Activated T-cell treated with anti-CD3 and anti-CD28 coated beads, Interleukin-2, amount 50 U/mL, for 1 hour (primary cell): ENCODE data around the gene CABCOCO1.

Experiments
- DNase-seq: peaks from one replicate; pipeline ENCODE4 v3.0.0-alpha.2; 2020

The CABCOCO1 gene

GRCh38 chr10:61757525-61758397 is 95.0 kb downstream of the CABCOCO1 start:
- no peak for DNase-seq

DNA sequence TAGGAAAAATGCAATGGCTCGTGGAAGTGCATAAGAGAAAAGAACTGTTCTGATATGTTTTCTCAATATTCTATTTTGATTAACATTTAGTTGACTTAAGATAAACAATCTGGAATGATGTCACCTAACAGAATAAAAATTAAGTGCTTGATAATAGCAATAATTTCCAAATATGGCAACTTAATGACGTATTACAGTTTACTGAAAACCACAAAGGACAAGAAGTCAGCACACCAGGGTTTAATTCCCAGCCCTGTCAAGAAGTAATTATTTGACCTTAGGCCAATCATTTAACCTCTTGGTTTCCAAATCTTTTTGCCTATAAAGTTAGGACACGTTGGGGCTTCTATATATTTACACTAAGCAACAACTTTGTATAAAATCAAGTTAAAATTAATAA is 95.7 kb downstream of the CABCOCO1 start:
- DNase-seq = no peak

DNA sequence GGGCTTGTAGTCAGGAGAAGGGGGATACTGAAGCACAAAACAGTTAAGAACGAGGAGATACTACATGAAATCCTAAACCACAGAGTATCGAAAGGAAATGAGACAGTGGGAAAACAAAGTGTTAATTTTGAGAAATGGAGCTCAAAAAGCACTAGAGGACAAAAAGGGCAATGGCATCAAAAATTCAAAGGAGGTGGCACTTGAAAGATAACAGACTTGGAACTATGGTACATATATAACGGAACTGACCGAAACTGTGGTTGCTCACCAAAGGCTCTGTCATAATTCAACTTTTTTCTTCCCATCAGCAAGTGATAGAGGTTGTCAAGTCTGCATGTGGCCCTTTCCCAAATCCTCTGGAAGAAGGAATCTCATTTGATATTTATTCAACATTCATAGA is 97.0 kb downstream of the CABCOCO1 start:
- DNase-seq = no peak

DNA sequence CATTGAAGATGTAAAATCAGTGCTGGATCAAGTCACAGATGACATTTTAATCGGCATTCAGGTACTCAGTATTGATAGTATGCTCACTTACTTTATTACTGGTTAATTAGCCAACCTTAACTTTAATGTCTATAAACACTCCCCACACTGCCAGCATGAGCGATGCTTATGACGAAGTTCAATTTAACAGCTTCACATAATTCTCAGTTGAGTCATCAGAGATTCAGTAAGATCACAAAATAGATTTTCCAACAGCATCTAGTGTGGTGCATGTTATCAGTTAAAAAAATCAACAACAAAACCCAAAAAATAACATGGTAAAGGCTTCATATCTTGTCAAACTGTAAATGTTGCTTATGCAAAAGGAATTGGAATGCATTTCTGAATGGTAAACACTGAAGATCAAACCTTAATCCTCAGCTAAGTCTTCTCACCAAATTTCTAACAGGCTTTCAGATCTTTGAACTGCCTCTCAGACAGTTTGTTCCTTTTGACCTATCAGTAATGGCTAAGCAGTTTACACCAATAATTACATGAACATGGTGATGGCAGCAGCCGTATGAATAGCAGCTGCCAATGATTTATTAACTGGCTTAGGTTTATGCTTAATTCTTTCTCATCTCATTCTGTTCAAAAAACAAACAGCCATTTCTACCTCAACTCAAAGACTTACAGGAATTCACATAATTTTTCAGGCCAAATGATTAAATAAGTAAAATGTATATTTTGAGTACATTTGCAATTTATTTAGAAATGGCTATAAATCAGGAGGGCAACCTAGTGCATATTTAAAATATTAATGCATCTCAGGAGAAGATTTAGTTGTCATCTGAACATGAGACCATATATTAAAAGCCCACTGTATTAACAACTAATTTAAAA is 98.5 kb downstream of the CABCOCO1 start:
- no peak for DNase-seq

- DNase-seq = no peak
Observed at GRCh38 chr10:61761825-61762217, 99.1 kb downstream of the CABCOCO1 start.

DNA sequence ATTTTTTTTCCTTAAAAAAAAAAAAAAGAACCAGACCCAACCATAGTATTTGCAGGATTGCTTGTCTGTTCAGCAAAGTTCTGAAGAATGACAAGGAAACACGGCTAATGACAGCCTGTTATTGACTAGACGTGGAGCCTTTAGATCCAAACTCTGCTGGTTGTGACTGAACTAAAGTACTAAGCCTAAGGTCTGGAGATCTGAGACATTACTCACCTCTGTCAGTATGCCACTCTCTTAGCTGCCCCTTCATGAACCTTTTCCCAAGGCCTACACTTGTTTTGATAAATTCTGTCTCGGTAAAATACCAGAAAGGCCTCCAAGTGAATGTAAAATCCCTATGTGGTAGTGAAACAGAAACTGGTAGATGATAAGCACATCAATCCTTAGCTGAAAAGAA is 101.0 kb downstream of the CABCOCO1 start:
- no peak for DNase-seq

DNA sequence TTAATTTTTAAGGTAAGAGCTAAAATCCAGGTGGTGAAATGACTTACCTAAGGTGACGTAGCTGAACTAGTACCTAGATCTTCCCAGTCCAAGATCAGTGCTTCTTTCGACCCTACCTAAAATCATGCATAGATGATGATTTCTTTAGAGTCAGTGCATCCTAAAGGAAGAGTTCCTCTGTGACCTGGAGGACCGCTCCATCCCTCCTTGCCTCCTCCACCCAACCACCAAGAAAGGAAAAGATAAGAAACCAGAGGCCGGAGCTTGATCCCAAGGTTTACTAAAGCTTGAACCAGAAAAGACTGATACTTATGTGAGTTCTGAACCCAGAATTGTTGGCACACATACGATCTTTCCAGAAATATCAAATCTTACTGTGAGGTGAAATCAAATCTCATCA is 101.8 kb downstream of the CABCOCO1 start:
- DNase-seq = no peak

DNA sequence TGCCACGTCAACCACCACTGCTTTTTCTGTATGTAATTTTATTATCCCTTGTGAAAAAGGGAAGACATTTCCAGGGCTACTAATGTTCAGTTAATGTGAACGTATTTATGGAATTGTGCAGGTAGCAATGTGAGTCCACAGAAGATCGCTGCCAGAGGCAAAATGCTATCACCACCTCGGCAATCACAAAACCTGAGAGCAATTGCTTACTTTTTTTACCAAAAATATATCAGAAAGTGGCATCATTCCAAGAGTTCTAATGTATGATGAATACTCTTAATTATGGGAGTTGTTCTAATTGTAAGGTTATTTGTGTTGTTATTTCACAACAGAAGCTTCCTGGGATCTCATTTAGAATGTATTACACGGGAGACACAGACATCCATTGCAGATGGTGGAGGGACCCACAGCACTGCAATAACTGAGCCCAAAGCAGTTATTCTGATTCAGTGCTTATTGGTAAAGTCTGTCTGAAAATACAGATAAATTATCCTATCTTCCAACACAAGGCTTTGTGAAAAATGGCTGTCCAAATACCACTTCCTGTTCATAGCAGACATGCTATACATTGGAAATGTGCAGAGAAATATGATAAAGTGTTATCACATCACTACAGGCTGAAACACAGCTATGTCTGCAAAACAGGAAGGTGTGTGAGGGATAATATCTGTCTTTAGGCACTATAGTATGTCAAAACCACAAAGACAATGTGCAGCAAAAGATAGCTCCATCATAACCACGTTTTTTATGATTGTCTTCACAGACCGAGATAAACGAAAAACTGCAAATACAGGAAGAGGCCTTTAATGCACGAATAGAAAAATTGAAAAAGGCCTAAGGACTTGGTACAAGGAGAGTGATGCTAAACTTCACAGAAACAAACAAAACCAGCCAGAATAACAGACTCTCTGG is 102.7 kb downstream of the CABCOCO1 start:
- DNase-seq = no peak

- no peak for DNase-seq
Observed at GRCh38 chr10:61766927-61767326, 104.2 kb downstream of the CABCOCO1 start.

DNA sequence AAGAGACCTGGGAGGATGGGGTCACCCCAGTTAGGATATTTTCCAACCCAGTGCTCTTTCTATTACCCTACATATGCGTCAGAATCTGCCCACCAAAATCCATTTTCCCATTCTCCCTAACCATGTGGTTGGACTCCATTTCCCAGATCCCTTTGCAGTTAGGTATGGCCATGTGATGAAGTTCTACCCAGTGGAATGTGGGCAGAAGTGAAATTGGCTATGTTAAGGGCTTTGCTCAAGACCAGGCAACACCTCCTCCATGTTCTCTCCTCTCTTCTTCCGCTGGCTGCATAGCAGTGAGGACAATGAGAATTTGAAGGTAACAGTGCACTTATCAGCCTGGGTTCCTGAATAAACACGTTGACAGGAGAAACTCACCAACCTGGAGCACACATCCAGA is 111.3 kb downstream of the CABCOCO1 start:
- no peak for DNase-seq

DNA sequence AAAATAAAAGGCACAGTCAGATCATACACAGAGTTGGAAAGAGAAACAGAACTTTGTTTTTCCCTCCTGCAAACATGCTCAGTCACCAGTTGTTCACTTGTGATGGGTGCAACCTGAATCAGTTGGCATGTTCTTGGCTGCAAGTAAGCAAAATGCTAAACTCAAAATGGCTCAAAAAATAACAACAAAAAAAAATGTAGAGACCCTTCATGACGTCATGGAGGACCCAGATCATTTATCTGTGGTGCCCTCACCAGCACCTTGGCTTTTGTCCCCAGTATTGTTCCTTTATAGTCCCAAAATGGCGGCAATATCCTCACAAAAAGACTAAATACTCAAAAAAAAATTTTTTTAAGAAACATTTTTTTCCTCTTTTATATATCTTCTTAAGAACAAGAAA is 112.4 kb downstream of the CABCOCO1 start:
- DNase-seq = no peak

DNA sequence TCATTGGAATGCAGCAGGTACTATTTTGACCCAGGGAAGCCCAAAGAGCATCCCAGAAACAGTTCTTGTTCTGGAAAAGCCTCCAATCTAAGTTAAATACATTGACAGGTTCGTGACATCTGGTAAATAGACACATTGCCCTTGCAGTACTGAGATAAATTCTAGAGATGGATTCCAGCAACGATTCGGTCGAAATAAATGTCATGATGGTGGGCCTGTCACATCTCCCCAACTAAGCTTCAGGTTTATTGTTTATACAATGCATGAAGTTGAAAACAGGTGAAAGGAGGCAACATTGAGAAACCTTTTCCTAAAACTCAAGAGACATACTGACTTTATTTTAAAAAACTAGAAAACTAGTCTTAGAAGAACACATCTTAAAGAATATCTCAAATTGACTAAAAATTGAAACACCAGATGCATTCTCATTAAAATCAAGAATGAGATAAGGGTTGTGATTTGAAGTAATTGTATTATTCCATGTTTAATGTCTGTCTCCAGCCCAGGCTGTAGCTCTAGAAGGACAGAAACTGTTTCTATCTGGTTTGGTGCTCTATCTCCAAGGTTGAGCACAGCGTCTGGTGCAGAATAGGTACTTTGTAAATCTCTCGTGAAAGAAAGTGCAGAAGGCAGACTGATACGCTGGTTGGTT is 114.0 kb downstream of the CABCOCO1 start:
- no peak for DNase-seq

DNA sequence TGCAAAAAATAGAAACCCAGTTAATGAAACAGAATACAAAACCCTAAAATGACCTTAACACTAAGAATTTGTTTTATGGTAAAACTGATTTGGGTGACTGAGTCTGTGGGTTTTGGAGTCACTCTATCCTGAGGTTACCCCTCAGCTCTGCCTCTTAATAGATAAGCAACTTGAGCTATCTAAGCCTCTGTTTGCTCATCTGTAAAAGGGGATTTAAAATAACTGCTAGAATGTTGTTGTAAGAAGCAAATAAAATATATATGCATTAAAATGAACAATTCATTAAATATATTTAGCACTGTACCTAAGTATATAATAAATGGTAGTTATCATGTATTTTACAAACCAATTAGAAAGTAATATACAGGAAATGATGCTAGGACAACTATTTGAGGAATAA is 115.4 kb downstream of the CABCOCO1 start:
- DNase-seq = no peak

- DNase-seq = no peak
Observed at GRCh38 chr10:61779276-61779675, 116.5 kb downstream of the CABCOCO1 start.

DNA sequence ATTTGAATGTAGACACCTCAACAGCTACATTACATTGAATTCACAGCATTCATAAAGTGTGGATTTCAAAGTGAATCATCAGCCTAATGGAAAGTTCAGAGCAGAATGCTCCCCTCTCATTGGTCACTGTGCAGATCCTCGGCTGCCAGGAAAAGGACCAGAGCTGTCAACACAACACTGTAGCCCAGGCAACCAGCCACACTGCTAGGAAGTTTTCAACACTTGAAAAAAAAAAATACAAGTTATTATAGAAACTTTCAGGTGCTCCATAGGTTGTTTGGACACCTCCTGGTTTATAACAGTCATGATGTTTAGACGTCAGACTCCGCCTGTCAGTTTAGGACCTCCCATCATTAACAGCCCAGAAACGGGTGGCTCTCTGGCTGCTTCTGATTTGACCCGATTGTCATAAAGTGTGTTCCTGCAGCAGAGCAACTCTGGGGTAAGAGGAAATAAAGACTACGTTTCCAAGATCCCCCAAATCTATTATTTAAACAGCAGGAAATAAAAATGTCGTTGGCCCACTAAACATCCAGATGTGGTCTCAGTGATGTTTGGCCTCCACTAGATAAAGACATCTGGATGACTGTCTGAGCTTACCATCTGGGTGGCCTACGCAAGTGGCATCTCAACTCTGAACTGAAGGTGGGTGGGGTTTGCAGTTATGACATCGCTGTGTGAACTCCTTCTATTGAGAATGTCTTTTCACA is 117.4 kb downstream of the CABCOCO1 start:
- no peak for DNase-seq

- DNase-seq = no peak
Observed at GRCh38 chr10:61780732-61781131, 118.0 kb downstream of the CABCOCO1 start.

DNA sequence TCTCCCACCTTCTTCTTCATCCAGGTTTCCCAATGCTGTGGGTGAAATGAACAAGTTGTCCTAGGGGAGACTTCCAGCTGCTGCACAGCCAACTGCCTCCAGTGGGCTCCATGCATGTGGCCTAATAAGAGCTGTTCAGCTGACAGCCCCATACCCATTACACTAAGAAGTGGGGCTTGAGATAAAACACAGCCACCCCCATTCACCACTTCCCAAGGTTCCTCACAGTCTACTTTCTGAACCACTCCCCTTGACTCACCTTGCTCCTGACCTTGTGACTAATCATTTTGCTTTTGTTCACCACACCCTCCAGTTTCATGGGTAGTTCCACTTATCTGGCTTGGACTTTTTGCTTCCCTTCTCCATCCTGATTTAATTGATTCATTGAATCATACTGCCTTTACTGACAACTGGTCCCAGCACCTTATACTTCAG is 119.3 kb downstream of the CABCOCO1 start:
- DNase-seq = no peak

DNA sequence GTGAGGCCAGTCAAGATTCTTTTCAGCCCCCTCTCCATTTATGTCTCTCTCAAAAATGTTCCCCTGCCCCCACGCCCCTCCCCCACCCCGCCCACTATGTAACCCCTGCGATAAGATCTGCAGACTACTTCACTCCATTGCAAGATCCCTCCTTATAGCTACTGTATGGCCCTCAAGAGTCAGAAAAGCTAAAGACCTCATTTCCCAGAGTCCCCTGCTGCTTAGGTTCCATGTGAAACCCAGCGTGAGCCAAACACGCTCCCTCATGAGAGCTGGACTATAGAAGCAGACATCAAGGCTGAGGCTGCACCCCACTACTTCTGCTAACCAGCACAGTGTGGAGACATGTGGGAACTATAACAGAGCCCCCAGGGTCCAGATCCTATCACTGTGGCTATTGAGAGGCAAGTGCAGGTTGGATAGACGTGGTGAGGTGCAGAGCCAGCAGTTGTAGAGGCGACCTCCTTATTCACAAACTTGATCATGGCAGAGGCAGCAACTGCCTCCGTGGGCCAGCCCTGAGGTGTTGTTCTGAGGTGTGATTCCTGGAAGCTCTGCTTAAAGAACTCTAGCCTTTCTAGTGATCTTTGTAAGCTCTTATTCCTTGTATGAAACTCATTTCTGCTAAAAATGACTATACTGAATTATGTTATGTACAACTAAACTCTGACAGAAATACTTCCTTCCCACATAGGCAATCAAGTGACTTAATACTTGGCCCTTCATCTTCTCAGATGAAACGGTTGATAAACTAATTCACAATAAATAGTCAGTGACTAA is 121.8 kb downstream of the CABCOCO1 start:
- DNase-seq = no peak

DNA sequence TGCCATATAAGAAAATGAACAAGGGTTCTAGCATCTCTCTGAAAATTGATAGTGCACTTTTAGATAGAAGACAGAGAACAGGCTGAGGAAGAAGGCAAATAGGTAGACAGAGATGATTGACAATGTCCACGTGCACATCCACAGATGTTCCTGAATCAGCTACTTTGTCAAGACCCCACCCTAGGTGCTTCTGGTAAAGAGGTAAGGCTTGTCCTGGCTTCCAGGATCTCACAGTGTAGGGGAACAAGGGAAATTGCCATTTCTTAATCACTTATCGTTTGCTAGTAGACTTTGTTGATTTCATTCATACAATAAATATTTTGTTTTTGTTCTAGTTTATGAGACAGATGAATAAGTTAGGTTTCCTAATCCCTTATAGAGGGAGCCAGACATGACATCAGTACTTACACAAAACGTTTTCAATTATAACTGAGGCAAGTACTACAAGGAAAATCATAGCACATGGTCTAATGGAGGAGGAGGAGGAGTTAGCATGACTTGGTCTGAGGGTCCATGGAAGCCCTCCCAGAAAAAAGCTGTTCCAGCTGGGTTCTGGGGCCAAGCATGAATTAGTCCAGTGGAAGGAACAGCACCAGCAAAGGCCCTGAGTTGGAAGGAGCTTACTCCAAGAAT is 122.9 kb downstream of the CABCOCO1 start:
- no peak for DNase-seq

DNA sequence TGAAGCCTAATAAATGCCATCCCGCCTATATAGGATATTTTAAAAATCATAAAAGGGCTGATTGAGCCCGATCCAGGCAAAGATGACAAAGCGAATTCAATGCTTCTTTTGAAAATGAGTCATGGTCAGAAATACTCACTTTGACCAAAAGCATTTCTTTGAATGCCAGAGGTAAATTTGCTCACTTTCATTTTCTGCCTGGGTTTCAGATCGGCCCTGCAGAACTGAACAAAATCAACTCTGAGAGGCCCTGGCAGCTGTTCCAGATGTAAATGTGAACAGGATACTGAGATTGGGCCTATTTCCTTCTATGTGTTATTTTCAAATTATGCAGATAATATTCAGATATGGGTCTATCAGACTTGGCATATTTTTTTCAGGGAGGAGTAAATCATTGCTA is 124.0 kb downstream of the CABCOCO1 start:
- DNase-seq = no peak
